HCT116 (cell line): ENCODE data around the gene SLC6A18. TPM values are rescaled to one million over a fixed set of nuclear protein-coding genes. Genes with fewer than 3 reads are reported as not detected.

Source experiments
- ATAC-seq: fragments of 200-7000 bp; cut with Tn5 transposase; 2 replicates; pipeline ENCODE4 v1.9.1; 2020; ENCODE audit warnings: mild to moderate bottlenecking, moderate library complexity
- BruUV-seq: library from RNA; stranded (reverse); fragments of 400-500 nt; replicated peaks from 2 replicates; lab custom pipeline; 2021; lab: Mats Ljungman, UMichigan
- CTCF ChIA-PET: fragments of 300-600 bp; sonication (Branson Sonifier 250); formaldehyde crosslinking; loops from one replicate; lab custom pipeline; 2021; ENCODE audit warnings: antibody characterized with exemption; lab: Charles Lee
- POLR2A ChIA-PET: fragments of 300-600, 350-600 bp; sonication (Branson Sonifier 250); formaldehyde crosslinking; loops from one replicate; lab custom pipeline; 2021; ENCODE audit warnings: antibody characterized with exemption; lab: Charles Lee
- RAD21 ChIA-PET, 2 experiments: fragments of 300-600 bp; sonication (Branson Sonifier 250); formaldehyde crosslinking; loops; one replicate each; lab custom pipeline; 2023; ENCODE audit warnings: low total read pairs in 2 of 2; ENCODE audit not compliant: uncharacterized antibody in 2 of 2, unreplicated experiment in 2 of 2, low non-redundant PET in 1 of 2; lab: Charles Lee
- DNase-seq: peaks from one replicate; pipeline ENCODE4 v3.0.0-alpha.2; 2010; ENCODE audit warnings: low read depth, low spot score
- H2AFZ ChIP-seq: fragments of 200-600 bp; shearing (Covaris generic), sonication (generic); 2 replicates; pipeline ENCODE4 v1.6.1; 2017; ENCODE audit warnings: low read depth, mixed run types, mixed read lengths, antibody characterized with exemption, low read length; ENCODE audit not compliant: poor library complexity, severe bottlenecking
- H3K27ac ChIP-seq: 2 replicates; pipeline ENCODE4 v1.5.1; 2012; ENCODE audit warnings: low read depth, low read length
- H3K27me3 ChIP-seq: fragments of 200-600 bp; sonication (generic); 2 replicates; pipeline ENCODE4 v1.6.1; 2016; ENCODE audit warnings: mixed run types, low read length, mixed read lengths; ENCODE audit not compliant: insufficient read depth
- H3K36me3 ChIP-seq, 2 experiments: fragments of 200-500 bp in 1 of 2; fragments of 200-600 bp in 1 of 2; sonication (Bioruptor generic) in 1 of 2; sonication (generic) in 1 of 2; 2 replicates each; pipeline versions ENCODE4 v1.5.1 to v1.6.1; 2014 to 2016; ENCODE audit warnings: low read length in 2 of 2, inconsistent platforms in 1 of 2, mixed read lengths in 1 of 2, mixed run types in 1 of 2; ENCODE audit not compliant: insufficient read depth in 2 of 2, control insufficient read depth in 1 of 2
- H3K4me1 ChIP-seq, 2 experiments: fragments of 200-600 bp in 1 of 2; sonication (generic) in 1 of 2; 2 replicates each; pipeline versions ENCODE4 v1.5.1 to v1.6.1; 2012 to 2017; ENCODE audit warnings: low read length in 2 of 2, inconsistent platforms in 1 of 2, mild to moderate bottlenecking in 1 of 2, mixed read lengths in 1 of 2, mixed run types in 1 of 2, moderate library complexity in 1 of 2; ENCODE audit not compliant: insufficient read depth in 2 of 2, control insufficient read depth in 1 of 2
- H3K4me2 ChIP-seq: fragments of 200-600 bp; sonication (generic); 2 replicates; pipeline ENCODE4 v1.6.1; 2017; ENCODE audit warnings: mixed run types, low read length, mixed read lengths
- H3K4me3 ChIP-seq, 2 experiments: fragments of 200-600 bp in 1 of 2; sonication (generic) in 1 of 2; replicated peaks in 1 of 2; 2 replicates each; pipeline ENCODE4 v1.5.1; 2011 to 2016; ENCODE audit warnings: low read length in 2 of 2, control low read depth in 1 of 2, low read depth in 1 of 2, mild to moderate bottlenecking in 1 of 2, mixed read lengths in 1 of 2, mixed run types in 1 of 2
- H3K79me2 ChIP-seq: fragments of 200-600 bp; sonication (generic); 2 replicates; pipeline ENCODE4 v1.6.1; 2017; ENCODE audit warnings: mild to moderate bottlenecking, mixed run types, low read length, moderate library complexity, mixed read lengths; ENCODE audit not compliant: insufficient read depth
- H3K9ac ChIP-seq: fragments of 200-600 bp; sonication (generic); 2 replicates; pipeline ENCODE4 v1.6.1; 2016; ENCODE audit warnings: low read length, mixed read lengths
- H3K9me2 ChIP-seq: fragments of 200-600 bp; sonication (generic), shearing (Covaris generic); 2 replicates; pipeline ENCODE4 v1.6.1; 2017; ENCODE audit warnings: mixed run types, mild to moderate bottlenecking, moderate library complexity; ENCODE audit not compliant: insufficient read depth
- H3K9me3 ChIP-seq, 2 experiments: fragments of 200-500 bp in 1 of 2; fragments of 200-600 bp in 1 of 2; sonication (Bioruptor generic) in 1 of 2; sonication (generic) in 1 of 2; 2 replicates each; pipeline ENCODE4 v1.6.1; 2014 to 2017; ENCODE audit warnings: low read length in 2 of 2, mixed read lengths in 2 of 2, inconsistent platforms in 1 of 2, low read depth in 1 of 2, mild to moderate bottlenecking in 1 of 2, mixed run types in 1 of 2, moderate library complexity in 1 of 2; ENCODE audit not compliant: control insufficient read depth in 1 of 2, insufficient read depth in 1 of 2
- H4K20me1 ChIP-seq: fragments of 200-600 bp; sonication (generic), shearing (Covaris generic); 2 replicates; pipeline ENCODE4 v1.6.1; 2017; ENCODE audit warnings: mixed run types, mild to moderate bottlenecking, moderate library complexity; ENCODE audit not compliant: insufficient read depth
- CBX3 ChIP-seq: IDR thresholded peaks from 2 replicates; pipeline ENCODE4 v1.6.1; 2012; ENCODE audit warnings: low read depth
- CEBPB ChIP-seq: IDR thresholded peaks from 2 replicates; pipeline ENCODE4 v1.6.1; 2012; ENCODE audit warnings: low read depth
- CTCF ChIP-seq, 3 experiments: fragments of 200-600 bp in 1 of 3; sonication (generic) in 1 of 3; IDR thresholded peaks in 2 of 3; conservative IDR thresholded peaks in 1 of 3; 2 replicates each; pipeline ENCODE4 v1.5.1; 2012 to 2017; ENCODE audit warnings: low read depth in 2 of 3, low read length in 2 of 3, antibody characterized with exemption in 1 of 3, borderline replicate concordance in 1 of 3, control low read depth in 1 of 3, mild to moderate bottlenecking in 1 of 3, mixed read lengths in 1 of 3, mixed run types in 1 of 3, moderate library complexity in 1 of 3; ENCODE audit not compliant: insufficient read depth in 1 of 3
- EGR1 ChIP-seq: IDR thresholded peaks from 2 replicates; pipeline ENCODE4 v1.6.1; 2012; ENCODE audit warnings: low read depth
- EZH2phosphoT487 ChIP-seq: fragments of 200-600 bp; IDR thresholded peaks from 2 replicates; pipeline ENCODE4 v1.6.1; 2018; ENCODE audit warnings: antibody characterized with exemption, borderline replicate concordance
- FOSL1 ChIP-seq: IDR thresholded peaks from 2 replicates; pipeline ENCODE4 v1.6.1; 2012; ENCODE audit warnings: low read depth
- SIN3A ChIP-seq: IDR thresholded peaks from 2 replicates; pipeline ENCODE4 v1.6.1; 2012; ENCODE audit warnings: low read depth
- ZNF274 ChIP-seq: fragments of 200-500 bp; sonication (Bioruptor generic); IDR thresholded peaks from 2 replicates; pipeline ENCODE4 v1.6.1; 2014; ENCODE audit warnings: mild to moderate bottlenecking, low read depth, low read length, inconsistent platforms
- intact Hi-C: fragments of 100-400 bp; cut with micrococcal nuclease; formaldehyde crosslinking; loops from 2 replicates; pipeline ENCODE4 v1.10.0; 2022
- total RNA-seq: library from RNA; stranded (reverse); gene quantifications from one replicate; pipeline ENCODE4 v1.2.1, GENCODE V29; 2021; ENCODE audit not compliant: unreplicated experiment
- TF ChIP-seq, protein P1 (sequence below): IDR thresholded peaks from 2 replicates; pipeline ENCODE4 v1.6.1; 2012

The SLC6A18 gene
- total RNA-seq, 1 experiment from 2014 or later: not detected

GRCh38 chr5:1203311-1203967 is 21.7 kb upstream of the SLC6A18 start:
- TF ChIP-seq CBX3: no peak
- TF ChIP-seq EGR1: no peak
- no peak for TF ChIP-seq CTCF (IDR thresholded peaks at IDR 0.05 in 2 of 3, conservative IDR thresholded peaks at IDR 0.05 in 1 of 3; ENCODE audit: borderline replicate concordance in 1 of 3, insufficient read depth in 1 of 3, low read depth in 2 of 3, low read length in 2 of 3)
- TF ChIP-seq CEBPB: no peak
- no peak for TF ChIP-seq ZNF274
- TF ChIP-seq, protein P1, sequence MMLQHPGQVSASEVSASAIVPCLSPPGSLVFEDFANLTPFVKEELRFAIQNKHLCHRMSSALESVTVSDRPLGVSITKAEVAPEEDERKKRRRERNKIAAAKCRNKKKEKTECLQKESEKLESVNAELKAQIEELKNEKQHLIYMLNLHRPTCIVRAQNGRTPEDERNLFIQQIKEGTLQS: no peak
- no peak for TF ChIP-seq EZH2phosphoT487
- TF ChIP-seq SIN3A: no peak
- TF ChIP-seq FOSL1: no peak
- Histone ChIP-seq H3K9me3 (no peaks in the 10 kb centered on the region), H3K27me3 (peaks cover 9% of the 10 kb centered on the region; the same call in 1 of the 2 replicates), H3K9me2 (no peaks in the 10 kb centered on the region), H3K9ac (no peak overlapping the region), H2AFZ (no peak overlapping the region), H3K4me3 (no peak overlapping the region), H3K4me2 (no peak overlapping the region), H4K20me1 (no peaks in the 10 kb centered on the region), H3K4me1 (0 out of 4 replicates have a peak, but pooled peaks cover 0 to 3% of the 10 kb centered on the region in 2 experiments), H3K27ac (no peak overlapping the region), H3K36me3 (no peaks in the 10 kb centered on the region), H3K79me2 (no peaks in the 10 kb centered on the region)
- no TSS peak for BruUV-seq
- POLR2A ChIA-PET: no interaction called here
- DNase-seq: no peak
- RAD21 ChIA-PET: interaction anchor here in 1 of 2 experiments (0.5 kb wide), 1 partner anchor 29 kb away, joined by 6 read pairs; no protein-coding TSS in a partner anchor
- CTCF ChIA-PET: no interaction called here
- no peak for ATAC-seq
- intact Hi-C loops: no loop called here
